GM12891 (cell line): ENCODE data around the gene PIP4K2B.
A peak's percentile ranks its signal among the peaks of the same experiment; 100 is the strongest.

Source experiments
- PAX5 ChIP-seq: IDR thresholded peaks from 2 replicates; pipeline ENCODE4 v1.6.1; 2011; ENCODE audit warnings: low read length, moderate library complexity, mild to moderate bottlenecking; ENCODE audit not compliant: insufficient read depth, severe bottlenecking
- POLR2A ChIP-seq: IDR thresholded peaks from 2 replicates; pipeline ENCODE4 v1.6.1; 2011; ENCODE audit warnings: low read depth, low read length, control low read depth
- POLR2AphosphoS5 ChIP-seq: IDR thresholded peaks from 2 replicates; pipeline ENCODE4 v1.6.1; 2011; ENCODE audit warnings: low read depth, low read length, control low read depth
- POU2F2 ChIP-seq: IDR thresholded peaks from 2 replicates; pipeline ENCODE4 v1.6.1; 2011; ENCODE audit warnings: low read depth, mild to moderate bottlenecking, control low read depth, low read length, moderate library complexity
- SPI1 ChIP-seq: IDR thresholded peaks from 2 replicates; pipeline ENCODE4 v1.6.1; 2011; ENCODE audit warnings: low read depth, low read length, control low read depth
- TAF1 ChIP-seq: IDR thresholded peaks from 2 replicates; pipeline ENCODE4 v1.6.1; 2011; ENCODE audit warnings: low read depth, low read length, control low read depth

GRCh38 chr17:38746849-38747462, 52.4 kb downstream of the PIP4K2B start:
- no peak for TF ChIP-seq POLR2AphosphoS5
- TF ChIP-seq POLR2A = no peak
- no peak for TF ChIP-seq TAF1
- TF ChIP-seq SPI1 = peak; percentile 87
- TF ChIP-seq POU2F2 = no peak
- TF ChIP-seq PAX5 = no peak
